SK-N-SH treated with all-trans-retinoic acid at 6 μM for 48 hours (cell line): Measurements from ENCODE around the gene DNAH14.

Experiments used
- ARNTL ChIP-seq: fragments of 450-650 bp; formaldehyde crosslinking; IDR thresholded peaks from 2 replicates; pipeline ENCODE4 v1.5.0; 2020; ENCODE audit warnings: low read depth, mild to moderate bottlenecking, moderate library complexity, borderline replicate concordance
- TOX ChIP-seq: fragments of 250-450 bp; sonication (Bioruptor Pico); IDR thresholded peaks from 2 replicates; pipeline ENCODE4 v1.8.0; 2021; ENCODE audit warnings: mild to moderate bottlenecking, moderate library complexity, borderline replicate concordance
- ZFP3 ChIP-seq: fragments of 250-450 bp; sonication (Bioruptor Pico); IDR thresholded peaks from 2 replicates; pipeline ENCODE4 v1.5.0; 2020; ENCODE audit warnings: mild to moderate bottlenecking, moderate library complexity
- ZFP30 ChIP-seq: fragments of 450-650 bp; formaldehyde crosslinking; IDR thresholded peaks from 2 replicates; pipeline ENCODE4 v1.5.0; 2022; ENCODE audit warnings: mild to moderate bottlenecking, moderate library complexity
- ZNF8 ChIP-seq: fragments of 450-650 bp; formaldehyde crosslinking; IDR thresholded peaks from 2 replicates; pipeline ENCODE4 v1.5.0; 2020; ENCODE audit warnings: mild to moderate bottlenecking, moderate library complexity
- TF ChIP-seq, protein P1 (sequence below): fragments of 250-450 bp; sonication (Bioruptor Pico); IDR thresholded peaks from 2 replicates; pipeline ENCODE4 v1.5.0; 2020; ENCODE audit warnings: mild to moderate bottlenecking, moderate library complexity
- TF ChIP-seq, protein P2 (sequence below): fragments of 250-450 bp; sonication (Bioruptor Pico); IDR thresholded peaks from 2 replicates; pipeline ENCODE4 v1.5.1; 2020; ENCODE audit warnings: low read depth, mild to moderate bottlenecking, moderate library complexity

DNA sequence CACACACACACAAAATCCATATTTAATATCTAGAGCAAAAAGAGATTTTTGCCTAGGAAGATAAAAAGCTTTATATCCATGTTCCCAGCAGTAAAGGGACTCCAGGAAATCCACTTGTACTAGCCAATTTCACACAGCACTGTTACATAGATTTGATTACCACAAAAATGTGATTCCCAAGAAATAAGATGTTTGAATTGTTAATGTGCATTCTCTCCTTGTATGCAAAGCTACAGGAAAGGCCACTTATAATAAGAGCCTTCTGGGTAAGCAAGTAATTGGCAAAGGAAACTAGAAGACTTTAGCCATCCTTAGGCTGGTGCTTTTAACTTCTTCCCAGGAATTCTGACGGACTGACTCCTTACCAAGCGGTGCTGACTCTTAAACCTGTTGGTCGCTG lies 409.1 kb downstream of the DNAH14 start:
- TF ChIP-seq, protein P1, sequence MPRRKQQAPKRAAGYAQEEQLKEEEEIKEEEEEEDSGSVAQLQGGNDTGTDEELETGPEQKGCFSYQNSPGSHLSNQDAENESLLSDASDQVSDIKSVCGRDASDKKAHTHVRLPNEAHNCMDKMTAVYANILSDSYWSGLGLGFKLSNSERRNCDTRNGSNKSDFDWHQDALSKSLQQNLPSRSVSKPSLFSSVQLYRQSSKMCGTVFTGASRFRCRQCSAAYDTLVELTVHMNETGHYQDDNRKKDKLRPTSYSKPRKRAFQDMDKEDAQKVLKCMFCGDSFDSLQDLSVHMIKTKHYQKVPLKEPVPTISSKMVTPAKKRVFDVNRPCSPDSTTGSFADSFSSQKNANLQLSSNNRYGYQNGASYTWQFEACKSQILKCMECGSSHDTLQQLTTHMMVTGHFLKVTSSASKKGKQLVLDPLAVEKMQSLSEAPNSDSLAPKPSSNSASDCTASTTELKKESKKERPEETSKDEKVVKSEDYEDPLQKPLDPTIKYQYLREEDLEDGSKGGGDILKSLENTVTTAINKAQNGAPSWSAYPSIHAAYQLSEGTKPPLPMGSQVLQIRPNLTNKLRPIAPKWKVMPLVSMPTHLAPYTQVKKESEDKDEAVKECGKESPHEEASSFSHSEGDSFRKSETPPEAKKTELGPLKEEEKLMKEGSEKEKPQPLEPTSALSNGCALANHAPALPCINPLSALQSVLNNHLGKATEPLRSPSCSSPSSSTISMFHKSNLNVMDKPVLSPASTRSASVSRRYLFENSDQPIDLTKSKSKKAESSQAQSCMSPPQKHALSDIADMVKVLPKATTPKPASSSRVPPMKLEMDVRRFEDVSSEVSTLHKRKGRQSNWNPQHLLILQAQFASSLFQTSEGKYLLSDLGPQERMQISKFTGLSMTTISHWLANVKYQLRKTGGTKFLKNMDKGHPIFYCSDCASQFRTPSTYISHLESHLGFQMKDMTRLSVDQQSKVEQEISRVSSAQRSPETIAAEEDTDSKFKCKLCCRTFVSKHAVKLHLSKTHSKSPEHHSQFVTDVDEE (CRISPR knock-in tag), result no peak
- TF ChIP-seq ZFP3 (CRISPR knock-in tag) (no peak), ARNTL (CRISPR knock-in tag) (no peak), ZFP30 (CRISPR knock-in tag) (no peak), TOX (CRISPR knock-in tag) (no peak), ZNF8 (CRISPR knock-in tag) (no peak)
- TF ChIP-seq, protein P2, sequence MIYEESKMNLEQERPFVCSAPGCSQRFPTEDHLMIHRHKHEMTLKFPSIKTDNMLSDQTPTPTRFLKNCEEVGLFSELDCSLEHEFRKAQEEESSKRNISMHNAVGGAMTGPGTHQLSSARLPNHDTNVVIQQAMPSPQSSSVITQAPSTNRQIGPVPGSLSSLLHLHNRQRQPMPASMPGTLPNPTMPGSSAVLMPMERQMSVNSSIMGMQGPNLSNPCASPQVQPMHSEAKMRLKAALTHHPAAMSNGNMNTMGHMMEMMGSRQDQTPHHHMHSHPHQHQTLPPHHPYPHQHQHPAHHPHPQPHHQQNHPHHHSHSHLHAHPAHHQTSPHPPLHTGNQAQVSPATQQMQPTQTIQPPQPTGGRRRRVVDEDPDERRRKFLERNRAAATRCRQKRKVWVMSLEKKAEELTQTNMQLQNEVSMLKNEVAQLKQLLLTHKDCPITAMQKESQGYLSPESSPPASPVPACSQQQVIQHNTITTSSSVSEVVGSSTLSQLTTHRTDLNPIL (CRISPR knock-in tag), result no peak
